Amygdala (tissue), 56 donors: ENCODE data around the gene NIPSNAP2.
A peak's percentile ranks its signal among the peaks of the same experiment; 100 is the strongest.
"Not testable (repeated sequence)": the region's sequence is repeated elsewhere in the genome, so short reads cannot be mapped to it uniquely, and the experiment has no call there.

Experiments used
- DNase-seq, 56 donors: peaks; one replicate each; lab custom pipeline; 2025; lab: John Stamatoyannopoulos, UW

Gene NIPSNAP2

GRCh38 chr7:55964261-55965099, at the start of gene NIPSNAP2:
TSS of gene NIPSNAP2 (plus strand) at chr7:55964585. CDS start at chr7:55964610, 25 bp downstream.
- peak in 52 of 56 donors; percentile 9 to 78 (median 54) for DNase-seq

GRCh38 chr7:55917771-55918170, 46.6 kb upstream of the NIPSNAP2 start:
- DNase-seq = no peak

- DNase-seq = no peak
Measured at GRCh38 chr7:55928006-55928767, 36.2 kb upstream of the NIPSNAP2 start.

GRCh38 chr7:55931421-55932151, 32.8 kb upstream of the NIPSNAP2 start:
- DNase-seq = no peak

GRCh38 chr7:55939514-55940123, 24.8 kb upstream of the NIPSNAP2 start:
- DNase-seq = no peak

GRCh38 chr7:55946545-55946944, 17.8 kb upstream of the NIPSNAP2 start:
- DNase-seq = no peak

GRCh38 chr7:55951637-55952351, 12.6 kb upstream of the NIPSNAP2 start, which contains the start of gene MRPS17:
TSS of gene MRPS17 (plus strand) at chr7:55951877. CDS start at chr7:55953196, 1,319 bp downstream.
- DNase-seq = peak; percentile 17 to 94 (median 80)

- not testable (repeated sequence) for DNase-seq
Measured at GRCh38 chr7:55952352-55952671, 12.1 kb upstream of the NIPSNAP2 start.

- no peak for DNase-seq
Measured at GRCh38 chr7:55953707-55954475, 10.5 kb upstream of the NIPSNAP2 start.

GRCh38 chr7:55957190-55957589, 7.2 kb upstream of the NIPSNAP2 start:
- DNase-seq = no peak

GRCh38 chr7:55962014-55962413, 2.4 kb upstream of the NIPSNAP2 start:
- DNase-seq = no peak

GRCh38 chr7:55963584-55964168, 709 bp upstream of the NIPSNAP2 start:
- DNase-seq = no peak

- DNase-seq = peak in 2 of 56 donors; percentile 37 to 55
Measured at GRCh38 chr7:55965100-55965470, 700 bp downstream of the NIPSNAP2 start.

- DNase-seq = peak in 17 of 56 donors; percentile 3 to 36 (median 14)
Measured at GRCh38 chr7:55965805-55966421, 1.5 kb downstream of the NIPSNAP2 start.

GRCh38 chr7:55966851-55967250, 2.5 kb downstream of the NIPSNAP2 start:
- peak in 3 of 56 donors; percentile 5 to 19 (median 15) for DNase-seq

- DNase-seq = no peak
Measured at GRCh38 chr7:55969391-55969790, 5.0 kb downstream of the NIPSNAP2 start.

- DNase-seq = no peak
Measured at GRCh38 chr7:55970561-55970960, 6.2 kb downstream of the NIPSNAP2 start.

GRCh38 chr7:55970978-55971377, 6.6 kb downstream of the NIPSNAP2 start:
- DNase-seq = no peak
